Measurements from ENCODE around the gene GUCA1A. TPM values are rescaled to one million over a fixed set of nuclear protein-coding genes. Genes with fewer than 3 reads are reported as not detected.
A peak's percentile ranks its signal among the peaks of the same experiment; 100 is the strongest.

The GUCA1A gene
- total RNA-seq, 1 donor from 2014 or later = 0.41 TPM

DNA sequence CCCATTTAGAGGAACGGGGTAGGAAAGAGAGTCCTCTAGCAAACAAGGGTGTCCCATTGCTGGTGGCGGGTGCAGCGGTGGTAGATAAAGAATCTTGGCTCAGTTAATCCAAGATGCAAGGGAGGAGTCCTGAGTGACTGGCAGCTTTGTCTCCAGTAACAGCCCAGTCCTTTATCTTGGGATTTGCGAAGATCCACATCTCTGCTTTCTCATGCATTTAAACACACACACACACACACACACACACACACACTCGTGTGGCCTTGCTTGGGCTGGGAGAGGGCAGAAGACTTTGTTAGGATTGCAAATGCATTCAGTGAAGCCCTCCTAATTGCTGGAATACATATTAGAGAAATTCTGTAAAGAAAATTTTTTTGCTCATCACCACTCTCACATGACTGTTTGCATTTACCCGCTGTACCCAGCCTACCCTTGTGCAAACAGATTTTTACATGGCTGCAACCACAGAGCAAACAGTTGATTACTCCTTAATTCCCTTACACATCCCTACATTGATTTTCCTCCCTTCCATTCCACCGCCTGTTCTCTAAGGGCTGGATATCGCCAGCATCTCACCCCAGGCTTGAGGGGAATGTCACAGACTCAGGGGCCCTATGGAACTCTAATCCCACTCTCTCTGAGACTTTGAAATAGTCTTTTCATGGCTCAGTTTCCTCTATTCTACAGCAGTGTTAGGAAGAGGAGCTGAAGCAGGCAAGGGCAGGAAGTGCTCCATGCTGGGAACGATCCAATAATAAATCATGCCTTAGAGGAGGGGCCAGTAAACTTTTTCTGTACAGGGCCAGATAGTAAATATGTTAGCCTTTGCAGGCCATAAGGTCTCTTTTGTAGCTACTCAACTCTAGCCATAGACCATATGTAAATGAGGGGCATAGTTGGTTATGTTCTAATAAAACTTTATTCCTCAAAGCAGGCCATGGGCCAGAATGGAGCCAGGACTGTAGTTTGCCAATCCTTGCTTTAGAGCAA is 34.2 kb upstream of the GUCA1A start:
- Mint-ChIP-seq H3K27me3 (peaks cover 13% of the 10 kb centered on the region), H3K4me1 (ENCODE audit: unreplicated experiment) (peaks cover 44% of the 10 kb centered on the region)

DNA sequence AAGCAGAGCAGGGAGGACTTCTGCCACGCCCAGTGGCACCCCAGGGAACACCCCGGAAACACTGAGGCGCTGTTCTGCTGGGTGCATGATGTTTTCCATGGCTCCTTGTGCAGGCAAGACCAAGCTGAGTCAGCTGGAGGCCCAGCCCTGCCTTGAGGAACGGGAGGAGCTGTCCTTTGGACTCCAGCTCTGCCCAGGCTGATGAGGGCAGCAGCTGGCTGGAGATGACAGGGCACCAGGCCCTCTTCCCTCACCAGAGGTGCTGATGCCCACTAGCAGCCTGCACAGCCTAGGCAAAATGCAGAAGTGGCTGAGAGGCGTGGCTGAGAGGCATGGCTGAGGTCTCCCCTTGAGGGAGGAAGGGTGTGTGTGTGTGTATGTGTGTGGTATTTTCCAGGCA is 33.1 kb upstream of the GUCA1A start:
- Mint-ChIP-seq H3K36me3 (peaks cover 4% of the 10 kb centered on the region), H3K9me3 (no peaks in the 10 kb centered on the region), H3K4me1 (ENCODE audit: unreplicated experiment) (peaks cover 44% of the 10 kb centered on the region), H3K4me3 (peak overlapping the region; percentile 91), H3K27ac (peak overlapping the region; percentile 81), H3K27me3 (peaks cover 14% of the 10 kb centered on the region)
- TF ChIP-seq, protein P1, sequence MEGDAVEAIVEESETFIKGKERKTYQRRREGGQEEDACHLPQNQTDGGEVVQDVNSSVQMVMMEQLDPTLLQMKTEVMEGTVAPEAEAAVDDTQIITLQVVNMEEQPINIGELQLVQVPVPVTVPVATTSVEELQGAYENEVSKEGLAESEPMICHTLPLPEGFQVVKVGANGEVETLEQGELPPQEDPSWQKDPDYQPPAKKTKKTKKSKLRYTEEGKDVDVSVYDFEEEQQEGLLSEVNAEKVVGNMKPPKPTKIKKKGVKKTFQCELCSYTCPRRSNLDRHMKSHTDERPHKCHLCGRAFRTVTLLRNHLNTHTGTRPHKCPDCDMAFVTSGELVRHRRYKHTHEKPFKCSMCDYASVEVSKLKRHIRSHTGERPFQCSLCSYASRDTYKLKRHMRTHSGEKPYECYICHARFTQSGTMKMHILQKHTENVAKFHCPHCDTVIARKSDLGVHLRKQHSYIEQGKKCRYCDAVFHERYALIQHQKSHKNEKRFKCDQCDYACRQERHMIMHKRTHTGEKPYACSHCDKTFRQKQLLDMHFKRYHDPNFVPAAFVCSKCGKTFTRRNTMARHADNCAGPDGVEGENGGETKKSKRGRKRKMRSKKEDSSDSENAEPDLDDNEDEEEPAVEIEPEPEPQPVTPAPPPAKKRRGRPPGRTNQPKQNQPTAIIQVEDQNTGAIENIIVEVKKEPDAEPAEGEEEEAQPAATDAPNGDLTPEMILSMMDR (conservative IDR thresholded peaks at IDR 0.05) = no peak
- DNase-seq (ENCODE audit: extremely low spot score, unreplicated experiment) = no peak

More for the DNA sequence above, 34.2 kb upstream of the GUCA1A start:
- no peak for DNase-seq (ENCODE audit: extremely low spot score, unreplicated experiment)
- peaks cover 4% of the 10 kb centered on the region for H3K36me3 Mint-ChIP-seq
- H3K27ac Mint-ChIP-seq = peak overlapping the region; percentile 81
- no peaks in the 10 kb centered on the region for H3K9me3 Mint-ChIP-seq
- H3K4me3 Mint-ChIP-seq = peak overlapping the region; percentile 91
- TF ChIP-seq, protein P1 (conservative IDR thresholded peaks at IDR 0.05) = no peak

DNA sequence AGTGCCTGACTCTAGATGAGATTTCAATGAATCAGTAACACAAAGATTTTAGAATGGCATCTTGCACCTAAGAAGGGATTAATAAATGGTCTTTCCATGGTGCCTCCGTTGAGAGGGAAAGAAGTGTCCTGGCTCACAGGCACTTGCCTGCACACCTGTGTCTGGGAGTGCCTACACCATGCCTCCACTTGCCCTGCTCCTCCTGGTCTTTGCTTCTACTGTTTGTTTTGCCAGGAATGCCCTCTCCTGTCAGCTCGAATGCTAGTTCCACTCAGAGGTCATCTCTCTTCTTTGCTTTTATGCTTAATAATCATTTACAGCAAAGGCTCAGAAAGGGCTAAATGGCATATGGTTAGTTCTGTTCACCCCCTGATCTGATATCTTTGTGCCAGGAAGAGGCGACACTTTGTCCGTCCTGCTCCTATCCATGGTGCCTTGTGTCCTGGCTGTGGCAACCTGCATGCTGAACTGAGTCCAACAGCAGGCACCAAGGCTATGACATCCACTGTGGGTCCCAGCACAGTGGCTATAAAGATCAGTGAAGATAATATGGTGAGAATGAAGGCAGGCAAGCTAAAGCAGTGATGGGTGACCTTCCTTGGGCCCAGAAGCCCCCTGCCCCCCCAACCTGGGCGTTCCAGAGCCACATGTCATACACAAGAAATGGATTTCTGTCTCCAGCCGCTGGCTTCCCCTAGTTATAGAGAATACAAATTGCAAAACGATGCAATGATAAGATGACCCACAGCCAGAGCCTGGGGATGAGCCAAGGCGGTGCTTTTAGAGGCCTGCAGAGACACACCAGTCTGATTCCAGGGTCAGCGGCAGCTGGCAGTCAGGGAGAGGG is 32.2 kb upstream of the GUCA1A start:
- H3K4me3 Mint-ChIP-seq = peak overlapping the region; percentile 91
- H3K27ac Mint-ChIP-seq = peak overlapping the region; percentile 81
- no peaks in the 10 kb centered on the region for H3K9me3 Mint-ChIP-seq
- H3K36me3 Mint-ChIP-seq = peaks cover 4% of the 10 kb centered on the region
- TF ChIP-seq, protein P1 (conservative IDR thresholded peaks at IDR 0.05) = no peak
- H3K4me1 Mint-ChIP-seq (ENCODE audit: unreplicated experiment) = peaks cover 44% of the 10 kb centered on the region
- no peak for DNase-seq (ENCODE audit: extremely low spot score, unreplicated experiment)
- H3K27me3 Mint-ChIP-seq = peaks cover 14% of the 10 kb centered on the region

DNA sequence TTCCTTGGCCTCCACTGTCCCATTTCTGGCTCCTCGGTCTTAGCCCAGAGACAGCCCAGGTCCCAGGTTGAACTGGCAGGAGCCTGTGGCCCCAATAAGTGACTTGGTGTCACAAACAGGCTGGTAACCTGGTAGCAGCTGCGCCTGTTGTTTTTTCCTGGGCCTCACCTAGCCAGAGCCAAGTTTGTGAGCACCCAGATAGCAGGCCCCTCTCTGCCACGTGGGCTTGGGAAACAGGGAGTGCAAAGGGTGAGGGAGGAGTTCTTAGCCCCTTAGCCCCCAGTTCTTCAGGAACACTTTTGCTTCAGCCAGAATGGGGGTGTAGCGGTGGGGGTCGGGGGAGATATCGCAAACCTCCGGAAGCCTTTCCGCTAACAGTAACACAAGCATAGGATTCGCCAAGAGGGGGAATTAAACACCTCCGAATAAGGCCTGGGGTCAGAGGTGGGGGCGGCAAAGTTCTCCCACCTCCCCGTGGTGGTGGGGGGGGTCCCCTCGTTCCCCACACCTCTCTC is 31.5 kb upstream of the GUCA1A start:
- Mint-ChIP-seq H3K9me3 (no peaks in the 10 kb centered on the region), H3K36me3 (peaks cover 4% of the 10 kb centered on the region), H3K4me3 (peak overlapping the region; percentile 91), H3K4me1 (ENCODE audit: unreplicated experiment) (peaks cover 39% of the 10 kb centered on the region), H3K27me3 (peaks cover 14% of the 10 kb centered on the region), H3K27ac (peak overlapping the region; percentile 81)
- DNase-seq (ENCODE audit: extremely low spot score, unreplicated experiment) = no peak
- TF ChIP-seq, protein P1 (conservative IDR thresholded peaks at IDR 0.05) = no peak

DNA sequence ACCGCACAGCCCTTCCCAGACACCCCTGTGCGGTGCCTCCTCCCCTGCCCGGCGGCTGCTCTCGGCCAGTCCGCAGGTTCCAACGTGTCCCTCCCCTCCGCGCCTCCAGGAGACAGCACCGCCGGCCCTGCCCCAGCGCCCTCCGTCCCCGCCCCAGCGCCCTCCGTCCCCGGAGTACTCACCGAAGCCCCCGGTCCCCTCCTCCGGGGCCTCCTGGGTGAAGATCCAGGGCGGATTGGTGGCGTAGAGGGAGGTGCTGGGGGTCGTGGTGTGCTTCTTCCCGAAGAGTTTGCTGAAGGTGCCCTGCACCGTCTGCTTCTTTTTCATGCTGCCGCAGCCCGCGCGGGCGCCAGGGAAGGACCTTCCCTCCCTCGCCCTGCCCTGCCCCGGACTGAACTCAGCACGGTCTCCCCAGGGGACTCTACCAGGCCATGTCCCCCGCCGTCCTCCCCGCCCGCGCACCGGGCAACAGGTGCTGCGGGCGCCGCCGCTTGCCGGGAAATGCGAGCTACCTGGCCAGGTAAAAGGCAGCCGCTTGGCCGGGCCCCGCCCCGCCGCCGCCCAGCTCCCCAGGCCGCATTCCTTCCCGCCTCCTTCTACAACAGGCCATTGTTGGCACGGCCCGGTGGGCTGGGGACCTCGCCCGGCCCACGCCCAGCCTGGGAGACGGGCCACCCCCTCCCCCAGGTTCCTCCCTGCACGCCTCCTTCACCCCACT is 30.9 kb upstream of the GUCA1A start, which contains the start of gene C6orf132:
C6orf132 (minus strand) TSS at position 503 of the 718 bp plus-strand sequence; CDS start at position 327, 176 bp downstream.
- Mint-ChIP-seq H3K4me1 (ENCODE audit: unreplicated experiment) (peaks cover 32% of the 10 kb centered on the region), H3K27me3 (peaks cover 14% of the 10 kb centered on the region), H3K9me3 (no peaks in the 10 kb centered on the region), H3K27ac (peak within 1 kb of the TSS; percentile 99), H3K4me3 (peak within 1 kb of the TSS; percentile 91), H3K36me3 (no peaks in the 10 kb centered on the region)
- TF ChIP-seq, protein P1 (conservative IDR thresholded peaks at IDR 0.05) = peak; percentile 31
- no peak for DNase-seq (ENCODE audit: extremely low spot score, unreplicated experiment)
